GM04504 (cell line): Measurements from ENCODE around the gene GNGT2.

Experiments
- DNase-seq: peaks from one replicate; pipeline ENCODE4 v3.0.0-alpha.2; 2012; ENCODE audit warnings: low read depth

GNGT2 gene

GRCh38 chr17:49168706-49169105 is 41.7 kb downstream of the GNGT2 start:
- no peak for DNase-seq

- DNase-seq: no peak
Observed at GRCh38 chr17:49165143-49165542, 45.2 kb downstream of the GNGT2 start.

- no peak for DNase-seq
Observed at GRCh38 chr17:49162866-49163265, 47.5 kb downstream of the GNGT2 start.

DNA sequence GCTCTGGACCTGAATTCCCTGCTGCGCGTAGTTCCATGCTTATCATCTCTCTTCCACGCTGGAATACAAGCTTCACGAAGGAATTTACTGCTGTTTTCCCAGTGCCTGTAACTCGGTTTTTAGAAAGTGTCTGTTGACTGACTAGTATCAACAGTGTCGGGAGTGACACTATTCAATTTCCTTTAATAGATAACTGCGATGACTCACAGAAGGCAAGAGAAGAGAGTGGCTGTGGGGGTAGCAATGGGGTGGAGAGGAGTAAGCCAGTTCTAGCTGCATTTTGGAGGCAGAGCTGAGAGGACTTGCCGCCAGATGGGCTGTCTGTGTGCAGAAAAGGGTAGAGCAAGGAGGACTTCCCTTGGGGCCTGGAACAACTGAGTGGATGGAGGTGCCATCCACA is 52.6 kb downstream of the GNGT2 start:
- DNase-seq: no peak

- DNase-seq: no peak
Observed at GRCh38 chr17:49156256-49156655, 54.1 kb downstream of the GNGT2 start.
